SK-N-SH (cell line): Measurements from ENCODE around the gene MRTFB.

Source experiments
- CHD2 ChIP-seq: fragments of 150-350 bp; IDR thresholded peaks from 2 replicates; pipeline ENCODE4 v1.6.1; 2018; ENCODE audit warnings: low read length; ENCODE audit not compliant: partially characterized antibody
- CTCF ChIP-seq: fragments of 200-600 bp; sonication (generic); IDR thresholded peaks from 2 replicates; pipeline ENCODE4 v1.6.1; 2017; ENCODE audit warnings: antibody characterized with exemption, mild to moderate bottlenecking, moderate library complexity
- EP300 ChIP-seq, 2 experiments: IDR thresholded peaks; 2 replicates each; pipeline versions ENCODE4 v1.4.0 to v1.6.1; 2012; ENCODE audit warnings: borderline replicate concordance in 1 of 2, low read depth in 1 of 2, low read length in 1 of 2
- EZH2phosphoT487 ChIP-seq: fragments of 200-600 bp; sonication (generic); IDR thresholded peaks from 2 replicates; pipeline ENCODE4 v1.6.1; 2017; ENCODE audit warnings: low read depth, mixed run types, mild to moderate bottlenecking, antibody characterized with exemption, moderate library complexity, borderline replicate concordance
- MAX ChIP-seq: IDR thresholded peaks from 2 replicates; pipeline ENCODE4 v1.4.0; 2012; ENCODE audit warnings: low read depth
- MXI1 ChIP-seq: IDR thresholded peaks from 2 replicates; pipeline ENCODE4 v1.6.1; 2012; ENCODE audit warnings: mild to moderate bottlenecking, low read depth, low read length, improper control_type of control experiment
- NFIC ChIP-seq: IDR thresholded peaks from 2 replicates; pipeline ENCODE4 v1.4.0; 2012; ENCODE audit warnings: borderline replicate concordance
- POLR2AphosphoS5 ChIP-seq: IDR thresholded peaks from 2 replicates; pipeline ENCODE4 v1.6.1; 2012; ENCODE audit warnings: low read depth, low read length
- RAD21 ChIP-seq: IDR thresholded peaks from 2 replicates; pipeline ENCODE4 v1.6.1; 2012; ENCODE audit warnings: mild to moderate bottlenecking, low read length
- TCF12 ChIP-seq: IDR thresholded peaks from 2 replicates; pipeline ENCODE4 v1.4.0; 2012

GRCh38 chr16:14050291-14051027 lies 20.7 kb upstream of the MRTFB start:
- TF ChIP-seq EP300 (IDR thresholded peaks at IDR 0.05; ENCODE audit: borderline replicate concordance in 1 of 2, low read depth in 1 of 2, low read length in 1 of 2) (no peak), POLR2AphosphoS5 (no peak), CTCF (no peak), RAD21 (no peak), NFIC (no peak), MAX (no peak), CHD2 (no peak), MXI1 (no peak), TCF12 (no peak), EZH2phosphoT487 (no peak)
